K562 (cell line): ENCODE measurements around the gene PSMD2. TPM values are rescaled to one million over a fixed set of nuclear protein-coding genes. Genes with fewer than 3 reads are reported as not detected.

Experiments used
- ATF3 ChIP-seq, 2 experiments: fragments of 450-650 bp in 1 of 2; sonication (generic) in 1 of 2; formaldehyde crosslinking in 1 of 2; IDR thresholded peaks in 1 of 2; conservative IDR thresholded peaks in 1 of 2; 2 replicates each; pipeline versions ENCODE4 v1.6.1 to v1.8.1; 2016 to 2023; ENCODE audit warnings: mild to moderate bottlenecking in 2 of 2, moderate library complexity in 2 of 2, inconsistent platforms in 1 of 2, missing genetic modification reagents in 1 of 2
- BDP1 ChIP-seq: IDR thresholded peaks from 3 replicates; pipeline ENCODE4 v1.6.1; 2011; ENCODE audit not compliant: insufficient read length, insufficient read depth
- BHLHE40 ChIP-seq: IDR thresholded peaks from 2 replicates; pipeline ENCODE4 v1.6.1; 2011; ENCODE audit warnings: low read length, improper control_type of control experiment
- CEBPG ChIP-seq, 3 experiments: fragments of 200-800 bp in 1 of 3; sonication (Bioruptor generic) in 1 of 3; sonication (generic) in 1 of 3; formaldehyde crosslinking in 1 of 3; IDR thresholded peaks in 2 of 3; conservative IDR thresholded peaks in 1 of 3; 2 replicates each; pipeline versions ENCODE4 v1.6.1 to v1.8.0; 2016 to 2022; ENCODE audit warnings: missing compliant biosample characterization in 2 of 3, missing genetic modification characterization in 2 of 3, mild to moderate bottlenecking in 1 of 3, missing genetic modification reagents in 1 of 3
- ETV6 ChIP-seq, 3 experiments: fragments of 150-350 bp in 1 of 3; sonication (generic) in 1 of 3; formaldehyde crosslinking in 1 of 3; IDR thresholded peaks; 2 replicates each; pipeline versions ENCODE4 v1.6.1 to v1.8.0; 2014 to 2022; ENCODE audit warnings: borderline replicate concordance in 2 of 3, low read depth in 2 of 3, antibody characterized with exemption in 1 of 3, low read length in 1 of 3, mild to moderate bottlenecking in 1 of 3, missing genetic modification reagents in 1 of 3
- GABPA ChIP-seq: fragments of 200-800 bp; sonication (Bioruptor generic); conservative IDR thresholded peaks from 2 replicates; pipeline ENCODE4 v1.6.1; 2016; ENCODE audit warnings: low read depth, missing genetic modification characterization, missing compliant biosample characterization
- GTF2E2 ChIP-seq: fragments of 200-800 bp; sonication (Bioruptor generic); IDR thresholded peaks from 2 replicates; pipeline ENCODE4 v1.6.1; 2016; ENCODE audit warnings: missing genetic modification characterization, missing compliant biosample characterization
- HNRNPK ChIP-seq: fragments of 200-400 bp; formaldehyde crosslinking; IDR thresholded peaks from one replicate; pipeline ENCODE4 v1.6.1; 2018; ENCODE audit warnings: mild to moderate bottlenecking, low read depth, low read length; ENCODE audit not compliant: poor library complexity, severe bottlenecking
- KDM4B ChIP-seq, 2 experiments: fragments of 450-650 bp in 1 of 2; sonication (generic) in 1 of 2; IDR thresholded peaks; 2 replicates each; pipeline ENCODE4 v1.6.1; 2016 to 2017; ENCODE audit warnings: borderline replicate concordance in 2 of 2, antibody characterized with exemption in 1 of 2, low read depth in 1 of 2, mild to moderate bottlenecking in 1 of 2
- MBD2 ChIP-seq: sonication (generic); IDR thresholded peaks from 2 replicates; pipeline ENCODE4 v1.6.1; 2016; ENCODE audit warnings: low read depth, borderline replicate concordance
- MLX ChIP-seq, 2 experiments: fragments of 450-650 bp in 1 of 2; sonication (generic) in 1 of 2; formaldehyde crosslinking; conservative IDR thresholded peaks; 2 replicates each; pipeline versions ENCODE4 v1.4.0 to v1.8.1; 2020 to 2022; ENCODE audit warnings: mild to moderate bottlenecking in 1 of 2, missing genetic modification reagents in 1 of 2
- NCOA1 ChIP-seq: fragments of 450-650 bp; IDR thresholded peaks from 2 replicates; pipeline ENCODE4 v1.6.1; 2016; ENCODE audit warnings: low read depth
- NCOR1 ChIP-seq: fragments of 450-650 bp; IDR thresholded peaks from 2 replicates; pipeline ENCODE4 v1.6.1; 2016; ENCODE audit warnings: mild to moderate bottlenecking, moderate library complexity
- NKRF ChIP-seq: fragments of 450-650 bp; IDR thresholded peaks from 2 replicates; pipeline ENCODE4 v1.6.1; 2016; ENCODE audit warnings: borderline replicate concordance
- TCF7L2 ChIP-seq: fragments of 150-350 bp; IDR thresholded peaks from 2 replicates; pipeline ENCODE4 v1.6.1; 2016; ENCODE audit warnings: low read depth, mild to moderate bottlenecking, low read length, moderate library complexity
- ZBTB11 ChIP-seq, 3 experiments: fragments of 200-800 bp in 1 of 3; fragments of 250-450 bp in 1 of 3; fragments of 450-650 bp in 1 of 3; sonication (Bioruptor Pico) in 1 of 3; sonication (Bioruptor generic) in 1 of 3; formaldehyde crosslinking in 1 of 3; IDR thresholded peaks; 2 replicates each; pipeline versions ENCODE4 v1.6.1 to v1.8.0; 2016 to 2022; ENCODE audit warnings: mild to moderate bottlenecking in 2 of 3, missing genetic modification characterization in 2 of 3, missing compliant biosample characterization in 1 of 3, moderate library complexity in 1 of 3
- polyA plus RNA-seq, 8 experiments: library from polyadenylated mRNA; depleted of rRNA in 4 of 8; stranded (reverse) in 5 of 8; unstranded in 3 of 8; fragments of >200 nt; fragmentation: Nextera tagmentation in 2 of 8; fragmentation: Illumina TruSeq in 1 of 8; extraction: Ambion mirVana in 2 of 8; extraction: Trizol in 1 of 8; gene quantifications; 2 replicates each; pipeline versions ENCODE4 v1.2.1 to v1.2.3, GENCODE V29; 2011 to 2014; ENCODE audit warnings: inconsistent platforms in 1 of 8, missing spikeins in 1 of 8
- total RNA-seq, 7 experiments: library from RNA; depleted of rRNA in 6 of 7; stranded (reverse); fragments of >200 nt in 6 of 7; fragmentation: Illumina TruSeq in 2 of 7; extraction: Trizol in 2 of 7; gene quantifications; 2 replicates each; pipeline versions ENCODE4 v1.2.1 to v1.2.3, GENCODE V29; 2011 to 2021; ENCODE audit warnings: low replicate concordance in 1 of 7

Gene PSMD2
- total and polyA plus RNA-seq, 9 of the 15 experiments (the other 6 are each of a cell fraction or from before 2014, with no cell fraction given), result 152 to 484 (median 295) TPM

- TF ChIP-seq NCOR1 (no peak), GABPA (tag) (peak; percentile 93), GTF2E2 (tag) (peak; percentile 83; the same call in 1 of the 2 replicates), BDP1 (no peak), ZBTB11 (CRISPR knock-in tag; IDR thresholded peaks at IDR 0.05) (peak; percentile 91 to 98 (median 98)), MBD2 (peak; percentile 36; the same call in 1 of the 2 replicates), ETV6 (IDR thresholded peaks at IDR 0.05; ENCODE audit: borderline replicate concordance in 1 of 2, low read depth in 2 of 2, low read length in 1 of 2) (no peak), ETV6 (CRISPR knock-in tag; IDR thresholded peaks at IDR 0.05; ENCODE audit: borderline replicate concordance) (no peak), BHLHE40 (peak; percentile 83), NKRF (peak; percentile 91), CEBPG (CRISPR knock-in tag; IDR thresholded peaks at IDR 0.05) (peak; percentile 96), CEBPG (tag; conservative IDR thresholded peaks at IDR 0.05 in 1 of 2, IDR thresholded peaks at IDR 0.05 in 1 of 2) (peak; percentile 90 to 96), HNRNPK (no peak), ATF3 (IDR thresholded peaks at IDR 0.05) (peak; percentile 64), ATF3 (CRISPR knock-in tag; conservative IDR thresholded peaks at IDR 0.05) (no peak), NCOA1 (0 out of 2 replicates have a peak, but pooled peaks have one; percentile 10), TCF7L2 (0 out of 2 replicates have a peak, but pooled peaks have one; percentile 24), KDM4B (IDR thresholded peaks at IDR 0.05; ENCODE audit: borderline replicate concordance in 2 of 2, low read depth in 1 of 2) (no peak; a peak in 1 of 4 replicates), MLX (CRISPR knock-in tag; conservative IDR thresholded peaks at IDR 0.05) (no peak)
These were observed 49.5 kb upstream of the PSMD2 start, which contains the start of gene EEF1AKMT4 (continued) for GRCh38 chr3:184249412-184250166.
